Kidney glomerular epithelial cell (primary cell): ENCODE results near the gene HNRNPH3.

ENCODE experiments used
- DNase-seq: peaks from one replicate; lab custom pipeline; 2025; lab: John Stamatoyannopoulos, UW

Gene HNRNPH3

GRCh38 chr10:68332259-68333057 lies 594 bp downstream of the HNRNPH3 start, which contains the start of gene PBLD:
TSS of gene PBLD (minus strand) at chr10:68332928. CDS start at chr10:68306844, 26,084 bp downstream.
- DNase-seq, result peak; percentile 75

- peak; percentile 75 for DNase-seq
Observed at GRCh38 chr10:68333058-68333395, 1.2 kb downstream of the HNRNPH3 start.

- DNase-seq, result no peak
Observed at GRCh38 chr10:68333440-68334431, 1.9 kb downstream of the HNRNPH3 start.

GRCh38 chr10:68334672-68335467 lies 3.0 kb downstream of the HNRNPH3 start:
- no peak for DNase-seq

- DNase-seq, result no peak
Observed at GRCh38 chr10:68336754-68337351, 5.0 kb downstream of the HNRNPH3 start.

- DNase-seq, result no peak
Observed at GRCh38 chr10:68340358-68341080, 8.7 kb downstream of the HNRNPH3 start.

- DNase-seq, result no peak
Observed at GRCh38 chr10:68342909-68343516, 11.1 kb downstream of the HNRNPH3 start.

- DNase-seq, result no peak
Observed at GRCh38 chr10:68345621-68346020, 13.8 kb downstream of the HNRNPH3 start.

- no peak for DNase-seq
Observed at GRCh38 chr10:68346774-68347173, 14.9 kb downstream of the HNRNPH3 start.

GRCh38 chr10:68348265-68348741 lies 16.4 kb downstream of the HNRNPH3 start:
- peak; percentile 49 for DNase-seq

- no peak for DNase-seq
Observed at GRCh38 chr10:68353537-68353936, 21.7 kb downstream of the HNRNPH3 start.

GRCh38 chr10:68359189-68359588 lies 27.3 kb downstream of the HNRNPH3 start:
- no peak for DNase-seq

GRCh38 chr10:68362590-68362989 lies 30.7 kb downstream of the HNRNPH3 start:
- DNase-seq, result no peak

- no peak for DNase-seq
Observed at GRCh38 chr10:68364101-68364886, 32.4 kb downstream of the HNRNPH3 start.

- DNase-seq, result no peak
Observed at GRCh38 chr10:68365611-68366010, 33.7 kb downstream of the HNRNPH3 start.

GRCh38 chr10:68366600-68366999 lies 34.7 kb downstream of the HNRNPH3 start:
- no peak for DNase-seq

- DNase-seq, result no peak
Observed at GRCh38 chr10:68367121-68367520, 35.3 kb downstream of the HNRNPH3 start.

GRCh38 chr10:68371604-68372003 lies 39.7 kb downstream of the HNRNPH3 start:
- no peak for DNase-seq

- DNase-seq, result no peak
Observed at GRCh38 chr10:68385740-68386139, 53.9 kb downstream of the HNRNPH3 start.
